ENCODE measurements around the gene ZNF366.

The ZNF366 gene
- long read RNA-seq, donor 1, result 0 reads
- long read RNA-seq, donor 2, result 0 reads
- long read RNA-seq, donor 3, result 0 reads
- long read RNA-seq, donor 4, result 0 reads
- long read RNA-seq, donor 5, result 0 reads
- long read RNA-seq, donor 6, result 0 reads
- long read RNA-seq, donor 7, partial matches to known transcripts, result 0 of 2 reads
- long read RNA-seq, donor 7, other reads (novel, unspliced or antisense), result 0 of 2 reads
- long read RNA-seq, donor 8, partial matches to known transcripts, result 0 of 1 reads
- long read RNA-seq, donor 8, other reads (novel, unspliced or antisense), result 0 of 1 reads

- no peak for DNase-seq
Measured at GRCh38 chr5:72507231-72507906, at the start of gene ZNF366. Gene ZNF366, minus strand, starts transcription at chr5:72507410. Its CDS starts 45,914 bp downstream, at chr5:72461496.

- peak; percentile 83 for DNase-seq
Measured at GRCh38 chr5:72556351-72557166, 49.3 kb upstream of the ZNF366 start.

- DNase-seq, result no peak
Measured at GRCh38 chr5:72555871-72556270, 48.7 kb upstream of the ZNF366 start.

- no peak for DNase-seq
Measured at GRCh38 chr5:72554897-72555296, 47.7 kb upstream of the ZNF366 start.

- DNase-seq, result no peak
Measured at GRCh38 chr5:72552041-72552557, 44.9 kb upstream of the ZNF366 start.

- DNase-seq, result no peak
Measured at GRCh38 chr5:72550595-72550994, 43.4 kb upstream of the ZNF366 start.

GRCh38 chr5:72543811-72544210 is 36.6 kb upstream of the ZNF366 start:
- DNase-seq, result no peak

GRCh38 chr5:72543365-72543764 is 36.2 kb upstream of the ZNF366 start:
- DNase-seq, result no peak

GRCh38 chr5:72542695-72543094 is 35.5 kb upstream of the ZNF366 start:
- DNase-seq, result no peak

- DNase-seq, result no peak
Measured at GRCh38 chr5:72541501-72542225, 34.5 kb upstream of the ZNF366 start.

- no peak for DNase-seq
Measured at GRCh38 chr5:72540759-72541438, 33.7 kb upstream of the ZNF366 start.

GRCh38 chr5:72539726-72540125 is 32.5 kb upstream of the ZNF366 start:
- no peak for DNase-seq

GRCh38 chr5:72539038-72539437 is 31.8 kb upstream of the ZNF366 start:
- no peak for DNase-seq

GRCh38 chr5:72537166-72537565 is 30.0 kb upstream of the ZNF366 start:
- no peak for DNase-seq

GRCh38 chr5:72531496-72532190 is 24.4 kb upstream of the ZNF366 start:
- DNase-seq, result no peak

- no peak for DNase-seq
Measured at GRCh38 chr5:72530196-72530595, 23.0 kb upstream of the ZNF366 start.

GRCh38 chr5:72529383-72529782 is 22.2 kb upstream of the ZNF366 start:
- no peak for DNase-seq

GRCh38 chr5:72525816-72526215 is 18.6 kb upstream of the ZNF366 start:
- no peak for DNase-seq

GRCh38 chr5:72523960-72524582 is 16.9 kb upstream of the ZNF366 start:
- no peak for DNase-seq

GRCh38 chr5:72522607-72523006 is 15.4 kb upstream of the ZNF366 start:
- DNase-seq, result no peak

GRCh38 chr5:72519111-72519510 is 11.9 kb upstream of the ZNF366 start:
- DNase-seq, result no peak
